HG02759 (cell line): ENCODE data around the gene CALM3.

Source experiments
- ATAC-seq: cut with Tn5 transposase; IDR thresholded peaks from one replicate; pipeline ENCODE4 v1.9.1; 2021; ENCODE audit warnings: mild to moderate bottlenecking, moderate library complexity; ENCODE audit not compliant: unreplicated experiment

The CALM3 gene

DNA sequence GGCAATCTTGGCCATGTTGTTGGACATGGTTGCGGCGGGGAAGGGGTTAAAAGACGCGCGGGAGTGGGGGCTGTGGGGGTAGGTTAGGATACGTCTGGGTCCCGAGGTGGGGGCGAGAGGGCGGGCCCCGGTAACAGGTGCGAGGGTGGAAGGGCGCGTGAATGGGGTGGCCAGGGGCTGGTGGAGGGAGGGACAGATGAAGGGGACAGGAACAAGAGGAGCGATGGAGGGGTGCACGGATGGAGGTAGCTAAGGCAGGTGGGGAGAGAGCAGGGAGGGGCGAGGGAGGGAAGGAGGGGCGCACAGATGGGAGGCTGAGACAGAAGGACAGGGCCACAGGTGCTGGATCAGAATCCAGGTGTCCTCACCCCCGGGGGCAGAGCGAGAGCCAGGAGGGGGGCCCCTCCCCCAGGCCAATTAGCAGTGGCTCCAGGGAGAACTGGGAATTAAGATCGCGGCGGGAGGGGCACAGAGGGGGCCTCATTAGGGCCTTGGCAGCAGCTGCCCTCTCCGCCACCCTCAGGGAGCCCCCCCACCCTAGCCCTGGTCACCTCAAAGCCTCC, 33.6 kb downstream of the CALM3 start:
- no peak for ATAC-seq

DNA sequence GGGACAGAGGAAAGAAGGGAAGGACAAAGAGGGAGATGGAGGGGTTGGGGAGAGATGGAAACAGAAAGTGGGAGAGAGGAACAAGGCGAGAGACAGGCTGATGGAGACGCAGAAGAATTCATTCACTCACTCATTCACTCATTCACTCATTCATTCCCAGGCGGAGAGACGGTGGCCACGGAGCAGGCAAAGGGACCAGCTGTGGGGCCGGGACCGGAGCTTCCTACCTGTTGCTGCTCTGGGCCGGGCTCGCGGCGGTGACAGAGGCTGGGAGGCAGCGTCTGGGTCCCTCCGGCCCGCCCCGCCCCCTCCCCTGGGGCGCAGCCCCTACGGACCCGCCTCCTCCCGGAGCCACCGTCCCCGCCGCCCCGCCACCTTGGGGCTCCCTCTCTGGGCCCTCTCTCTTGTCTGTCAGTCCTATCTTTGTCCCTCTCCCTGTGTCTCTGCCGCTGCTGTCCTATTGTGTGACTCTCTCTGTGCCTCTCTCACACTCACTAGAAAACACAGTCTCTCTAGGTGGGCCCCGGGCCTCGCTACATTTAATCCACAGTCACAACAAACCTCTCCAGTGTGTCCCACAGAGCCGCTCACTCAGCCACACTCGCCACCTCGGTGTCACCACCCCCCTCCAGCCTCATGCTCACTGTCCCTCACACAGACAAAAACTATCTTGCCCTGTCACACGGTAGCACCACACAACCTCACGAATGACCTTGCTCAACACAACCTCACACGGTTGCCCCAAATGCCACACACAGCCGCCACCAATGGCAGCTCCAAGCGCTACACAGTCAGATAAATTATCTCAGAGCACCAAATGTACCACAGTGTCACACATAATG, 35.0 kb downstream of the CALM3 start, which contains the start of gene GNG8:
Gene GNG8 (minus strand): TSS at position 283 of the 842 bp plus-strand sequence. CDS start 1,520 bp downstream, outside the sequence.
- ATAC-seq: no peak

DNA sequence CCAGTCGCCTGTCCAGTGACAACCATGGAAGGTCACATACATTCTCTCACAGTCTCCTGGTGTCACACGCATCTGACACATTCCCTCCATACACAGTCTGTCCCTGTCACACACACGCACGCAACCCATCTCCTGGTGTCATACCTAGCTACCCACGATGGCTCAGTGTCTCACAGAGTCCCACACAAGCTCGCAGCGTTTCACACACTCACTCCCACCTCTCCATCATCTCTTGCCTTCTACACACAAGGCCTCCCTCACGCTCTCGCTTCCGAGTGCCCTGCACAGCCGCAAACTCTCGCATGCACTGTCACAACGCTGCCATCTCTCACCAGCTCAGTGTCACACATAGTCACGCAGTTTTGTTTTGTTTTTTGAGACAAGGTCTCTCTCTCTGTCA, 36.1 kb downstream of the CALM3 start:
- ATAC-seq: no peak

DNA sequence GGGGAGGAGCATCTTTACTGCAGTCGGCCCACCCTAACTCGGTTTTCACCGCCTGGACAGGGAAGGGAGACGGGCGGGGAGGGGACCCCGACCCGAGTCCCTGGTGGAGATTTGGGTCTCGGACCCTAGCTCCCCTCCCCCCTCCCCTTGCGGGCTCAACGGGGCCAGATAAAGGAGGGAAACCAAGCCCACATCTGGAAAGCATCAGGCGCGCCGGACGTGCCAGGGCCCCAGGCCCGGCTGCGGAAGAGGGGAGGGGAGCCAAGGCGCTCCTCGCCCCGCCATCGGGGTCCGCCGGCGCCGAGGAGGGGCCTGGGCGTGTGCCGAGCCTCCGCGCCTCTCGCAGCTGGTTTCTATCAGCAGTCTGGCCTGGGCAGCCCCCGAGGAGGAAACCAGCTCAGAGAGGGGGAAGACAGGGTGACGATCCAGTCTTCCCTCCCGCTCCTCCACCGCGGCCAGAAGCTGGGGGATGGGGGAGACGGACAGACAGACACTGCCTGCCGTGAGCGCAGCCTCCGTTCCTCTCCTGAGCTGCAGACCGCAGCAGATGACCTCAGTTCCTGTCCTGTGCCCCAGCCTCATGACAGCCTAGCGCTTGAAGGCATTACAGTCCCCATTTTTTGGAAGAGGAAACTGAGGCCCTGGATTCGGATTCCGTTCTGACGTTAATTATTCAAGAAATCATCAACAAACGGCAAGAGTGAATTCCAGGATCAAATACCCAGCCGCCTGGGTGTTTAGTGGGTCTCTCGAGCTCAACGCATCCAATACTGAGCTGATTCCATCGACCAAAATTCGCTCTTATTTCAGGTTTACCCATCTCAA, 38.4 kb downstream of the CALM3 start:
- no peak for ATAC-seq

DNA sequence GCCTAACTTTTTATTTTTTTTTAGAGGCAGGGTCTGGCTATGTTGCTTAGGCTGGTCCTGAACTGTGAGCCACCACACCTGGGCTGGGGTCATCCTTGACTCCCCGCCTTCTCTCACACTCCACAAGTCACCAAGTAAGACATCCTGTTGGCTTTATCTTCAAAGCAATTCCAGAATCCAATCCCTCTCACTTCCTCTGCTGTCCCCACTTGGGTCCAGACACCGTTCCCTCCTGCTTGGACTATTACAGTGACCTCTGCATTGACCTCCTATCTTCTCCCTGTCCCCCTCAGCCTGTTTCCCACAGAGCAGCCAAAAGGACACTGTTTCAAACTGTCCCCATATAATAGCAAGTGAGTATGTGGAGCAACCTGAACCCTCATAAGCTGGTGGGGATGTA, 39.5 kb downstream of the CALM3 start:
- ATAC-seq: no peak

DNA sequence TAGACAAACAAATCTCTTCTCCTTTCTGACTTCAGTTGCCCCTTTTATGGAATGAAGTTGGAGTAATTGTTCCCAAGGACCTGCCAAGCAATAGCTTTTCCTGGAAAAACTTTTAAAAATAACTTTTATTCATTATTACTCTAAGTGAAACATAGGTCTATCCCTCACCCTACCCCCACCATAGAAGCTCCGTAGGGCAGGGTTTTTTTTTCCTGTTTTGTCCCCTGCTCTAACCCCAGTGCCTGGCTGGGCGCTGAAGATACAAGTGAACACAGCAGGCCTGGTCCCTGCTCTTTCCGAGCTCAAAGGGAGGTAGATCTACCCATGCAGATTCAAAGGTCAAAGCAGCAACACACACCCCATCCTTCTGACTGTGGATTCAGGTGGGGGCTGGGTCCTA, 43.6 kb downstream of the CALM3 start:
- no peak for ATAC-seq

DNA sequence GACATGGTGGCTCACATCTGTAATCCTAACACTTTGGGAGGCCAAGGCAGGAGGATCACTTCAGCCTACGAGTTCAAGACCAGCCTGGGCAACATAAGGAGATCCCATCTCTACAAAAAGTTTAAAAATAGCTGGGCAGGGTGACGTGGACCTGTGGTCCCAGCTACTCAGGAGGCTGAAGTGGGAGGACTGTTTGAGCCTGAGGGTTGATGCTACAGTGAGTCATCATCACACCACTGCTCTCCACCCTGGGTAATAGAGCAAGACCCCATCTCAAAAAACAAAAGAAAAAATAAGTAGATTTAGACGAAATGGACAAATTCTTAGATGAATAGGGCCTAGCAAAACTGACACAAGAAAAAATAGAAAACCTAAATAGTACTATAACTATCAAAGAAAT, 45.3 kb downstream of the CALM3 start:
- ATAC-seq: no peak

DNA sequence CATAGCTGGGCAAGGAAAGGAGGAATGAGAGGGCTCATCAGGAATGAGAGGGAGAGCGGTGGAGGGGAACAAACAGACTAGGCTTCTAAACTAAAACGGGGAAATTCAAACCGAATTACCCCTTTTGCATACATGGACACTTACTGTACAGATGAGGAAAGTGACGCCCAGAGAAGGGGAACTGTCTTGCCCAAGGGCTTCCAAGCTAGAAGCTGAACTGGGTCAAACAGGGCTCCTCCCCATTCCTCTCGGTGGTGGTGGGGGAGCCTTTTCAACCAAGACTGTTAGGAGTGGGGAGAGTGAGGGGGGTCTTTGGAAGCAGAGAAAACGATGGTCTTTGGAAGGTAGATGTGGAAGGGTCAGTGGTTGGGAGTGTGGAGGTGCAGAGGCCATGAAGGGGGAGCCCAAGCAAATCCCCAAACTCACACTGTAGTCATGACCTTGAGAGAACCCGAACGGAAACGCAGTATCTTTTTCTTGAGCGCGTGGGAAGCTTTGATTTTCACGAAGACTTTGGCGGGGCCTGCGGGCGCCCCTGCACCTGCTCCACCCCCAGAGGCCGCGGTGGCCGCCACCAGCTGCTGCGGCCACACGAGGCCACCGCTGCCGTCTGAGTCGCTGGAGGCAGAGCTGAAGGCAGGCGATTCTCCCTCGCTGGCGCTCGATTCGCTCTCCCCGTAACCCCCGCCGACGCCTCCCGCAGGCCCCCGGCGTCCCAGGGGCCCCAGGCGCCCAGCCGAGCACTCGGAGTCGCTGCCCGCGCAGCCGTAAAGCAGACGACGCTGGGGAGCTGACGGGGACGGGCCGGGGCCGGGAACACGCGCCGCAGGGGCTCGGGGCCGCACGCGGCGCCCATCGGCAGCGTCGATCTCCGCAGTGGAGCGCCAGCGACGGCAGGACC, 47.2 kb downstream of the CALM3 start:
- ATAC-seq: no peak

DNA sequence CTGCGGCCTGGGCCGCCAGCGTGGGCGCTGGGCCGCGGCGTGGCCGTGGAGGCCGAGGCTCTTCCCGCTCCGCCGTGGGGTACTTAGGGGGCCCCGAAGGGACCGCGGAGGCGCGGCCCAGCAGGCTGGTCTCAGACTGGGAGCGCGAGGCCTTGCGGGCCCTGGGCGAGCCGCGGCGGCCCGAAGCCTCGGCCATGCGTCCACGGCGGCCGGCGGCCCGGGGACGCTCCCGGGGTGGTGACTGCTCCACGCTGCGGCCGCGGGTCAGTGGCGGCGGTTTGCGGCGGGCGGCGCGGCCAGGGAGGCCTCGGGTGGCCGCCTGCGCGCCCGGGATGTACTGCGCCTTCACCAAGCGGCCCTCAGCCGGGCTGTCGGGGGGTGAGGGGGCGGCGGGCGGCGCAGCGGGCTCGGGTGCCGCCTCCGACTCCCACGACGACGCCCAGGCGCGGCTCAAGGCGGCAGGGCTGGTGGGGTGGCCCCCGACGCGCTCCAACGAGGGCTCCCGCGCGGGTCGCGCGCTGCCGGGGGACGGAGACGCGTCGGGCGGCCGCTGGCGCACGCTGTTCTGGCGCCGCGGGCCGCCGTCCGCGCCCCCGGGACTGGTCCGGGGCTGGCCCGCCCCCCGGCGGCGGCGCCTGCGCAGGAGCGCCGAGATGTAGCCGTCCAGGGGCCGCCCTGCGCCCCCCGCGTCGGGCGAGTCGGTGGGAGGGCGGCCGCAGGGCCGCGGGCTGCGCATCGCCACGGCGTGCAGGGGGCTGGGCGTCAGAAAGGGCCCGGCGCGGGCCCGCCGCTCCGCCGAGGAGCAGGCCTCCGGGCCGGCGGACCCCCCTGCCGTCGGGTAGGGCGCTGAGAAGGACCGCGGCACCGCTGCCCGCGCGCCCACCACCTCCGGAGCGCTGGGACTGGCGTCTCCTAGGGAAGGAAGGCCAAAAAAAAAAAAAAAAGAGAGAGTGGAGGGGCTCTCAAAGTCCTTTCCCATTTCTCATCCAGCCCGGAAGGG, 48.1 kb downstream of the CALM3 start:
- ATAC-seq: no peak

DNA sequence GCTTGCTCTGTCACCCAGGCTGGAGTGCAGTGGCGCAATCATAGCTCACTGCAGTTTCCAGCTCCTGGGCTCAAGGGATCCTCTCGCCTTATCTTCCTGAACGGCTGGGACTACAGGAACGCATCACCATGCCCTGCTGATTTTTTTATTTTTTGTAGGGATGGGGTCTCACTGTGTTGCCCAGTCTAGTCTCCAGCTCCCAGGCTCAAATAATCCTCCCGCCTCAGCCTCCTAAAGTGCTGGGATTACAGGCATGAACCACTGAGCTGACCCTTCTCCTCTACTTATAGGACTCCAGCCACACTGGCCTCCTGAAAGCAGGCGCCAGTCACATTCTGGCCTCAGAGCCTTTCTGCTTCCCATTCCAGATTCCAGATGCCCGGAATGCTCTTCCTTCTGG, 49.3 kb downstream of the CALM3 start:
- no peak for ATAC-seq

DNA sequence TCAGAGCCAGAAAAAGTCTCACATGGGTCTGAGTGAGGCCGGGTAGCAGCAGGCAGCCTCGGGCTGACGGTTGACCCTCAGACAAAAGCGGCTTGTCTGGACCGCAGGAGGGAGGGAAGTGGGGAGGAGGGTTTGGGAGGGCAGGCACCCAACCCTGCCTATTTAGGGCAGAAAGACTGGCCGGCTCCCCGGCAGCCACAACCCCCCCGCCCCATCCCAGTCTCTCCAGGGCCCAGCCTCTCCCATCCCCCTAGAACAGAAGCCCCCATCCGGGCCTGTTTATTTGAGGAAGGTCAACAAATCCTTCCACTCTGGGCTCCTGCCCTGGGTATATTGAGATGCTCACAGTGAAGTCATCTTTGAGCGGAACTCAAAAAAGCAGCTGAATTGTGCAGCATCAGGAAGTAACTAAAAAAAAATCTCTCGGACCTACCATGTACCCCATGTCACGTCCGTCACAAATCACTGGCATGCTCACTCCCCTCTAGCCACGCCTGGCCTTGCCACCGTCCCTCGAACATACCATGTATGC, 53.6 kb downstream of the CALM3 start:
- no peak for ATAC-seq

DNA sequence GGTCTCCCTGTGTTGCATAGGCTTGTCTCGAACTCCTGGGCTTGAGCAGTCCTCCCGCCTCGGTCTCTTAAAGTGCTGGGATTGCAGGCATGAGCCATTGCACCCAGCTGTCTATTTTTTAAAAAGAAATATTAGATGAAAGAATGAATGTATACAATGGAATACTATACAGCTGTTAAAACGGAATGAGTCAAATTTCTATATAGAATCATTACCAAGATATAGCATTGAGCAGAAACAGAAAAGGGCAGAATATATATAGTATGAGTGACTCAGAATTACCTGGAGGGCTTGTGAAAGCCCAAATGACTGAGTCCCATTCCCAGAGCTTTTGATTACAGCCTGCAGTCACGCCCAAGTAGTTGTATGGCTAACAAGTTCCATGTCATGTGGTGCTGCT, 55.4 kb downstream of the CALM3 start:
- no peak for ATAC-seq

DNA sequence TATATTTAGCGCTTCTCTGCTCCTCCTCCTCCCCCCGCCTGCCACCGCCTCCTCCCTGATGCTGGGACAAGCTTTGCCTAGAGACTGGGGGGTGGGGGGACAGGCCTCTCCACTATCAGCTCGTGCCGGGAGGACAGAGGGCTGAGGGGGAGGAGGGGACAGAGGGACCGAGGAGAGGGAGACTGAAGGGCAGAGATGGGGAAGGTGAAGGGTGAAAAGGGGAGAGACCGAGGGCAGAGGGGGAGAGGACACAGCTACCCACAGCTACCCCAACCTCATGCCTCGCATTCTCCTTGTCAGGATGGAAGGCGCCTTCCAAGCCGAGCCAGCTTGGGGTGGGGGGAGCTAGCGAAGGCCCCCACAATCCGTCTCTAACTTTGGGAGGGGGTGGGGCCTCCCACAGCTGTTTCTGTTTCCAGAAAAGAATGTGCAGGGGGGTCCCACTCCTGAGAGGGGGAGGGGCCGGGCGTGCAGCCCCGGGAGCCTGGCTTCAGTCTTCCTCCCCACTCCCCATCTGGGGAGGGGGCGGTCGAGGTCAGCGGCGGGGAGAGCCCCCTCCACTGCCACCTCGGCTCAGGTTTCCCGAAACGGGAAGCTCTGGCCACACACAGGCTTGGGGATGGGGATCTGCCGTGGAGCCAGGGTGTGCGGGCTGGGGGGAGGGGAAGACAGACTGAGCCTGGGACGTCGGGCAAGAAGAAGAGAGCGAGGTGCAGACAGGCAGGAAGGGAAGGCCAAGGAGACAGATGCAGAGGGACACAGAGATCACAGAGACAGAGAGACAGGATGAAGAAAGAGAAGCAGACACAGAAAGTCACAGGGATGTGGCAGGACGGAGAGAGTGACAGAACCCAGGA, 58.2 kb downstream of the CALM3 start:
- no peak for ATAC-seq

DNA sequence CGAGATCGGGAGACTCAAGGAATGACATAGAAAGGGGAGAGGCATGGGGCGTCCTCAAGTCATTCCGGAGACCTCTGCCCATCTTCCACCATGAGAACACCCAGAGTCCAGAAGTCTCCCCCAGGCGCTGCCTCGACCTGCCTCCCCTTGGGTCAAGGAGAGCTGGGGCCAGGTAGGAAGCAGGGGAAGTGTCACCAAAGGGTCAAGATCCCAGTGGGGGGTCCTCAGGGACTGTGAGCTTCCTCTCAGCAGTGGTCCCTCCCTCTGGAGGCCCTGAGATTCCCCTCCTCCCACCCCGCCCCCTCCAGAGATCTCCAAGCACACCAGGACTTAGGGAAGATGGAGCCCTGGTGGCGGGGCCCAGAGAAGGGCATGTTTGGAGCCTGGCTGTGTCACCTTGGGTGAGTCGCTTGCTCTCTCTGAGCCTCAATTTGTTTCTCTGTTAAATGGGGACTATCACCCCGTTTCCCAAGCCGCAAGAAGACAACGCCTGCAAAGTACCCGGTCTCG, 58.9 kb downstream of the CALM3 start:
- no peak for ATAC-seq
